HCT116 (cell line): ENCODE measurements around the gene OLFML3. TPM values are rescaled to one million over a fixed set of nuclear protein-coding genes. Genes with fewer than 3 reads are reported as not detected.

Experiments
- ATAC-seq: fragments of 200-7000 bp; cut with Tn5 transposase; 2 replicates; pipeline ENCODE4 v1.9.1; 2020; ENCODE audit warnings: mild to moderate bottlenecking, moderate library complexity
- BruUV-seq: library from RNA; stranded (reverse); fragments of 400-500 nt; replicated peaks from 2 replicates; lab custom pipeline; 2021; lab: Mats Ljungman, UMichigan
- CTCF ChIA-PET: fragments of 300-600 bp; sonication (Branson Sonifier 250); formaldehyde crosslinking; loops from one replicate; lab custom pipeline; 2021; ENCODE audit warnings: antibody characterized with exemption; lab: Charles Lee
- POLR2A ChIA-PET: fragments of 300-600, 350-600 bp; sonication (Branson Sonifier 250); formaldehyde crosslinking; loops from one replicate; lab custom pipeline; 2021; ENCODE audit warnings: antibody characterized with exemption; lab: Charles Lee
- RAD21 ChIA-PET, 2 experiments: fragments of 300-600 bp; sonication (Branson Sonifier 250); formaldehyde crosslinking; loops; one replicate each; lab custom pipeline; 2023; ENCODE audit warnings: low total read pairs in 2 of 2; ENCODE audit not compliant: uncharacterized antibody in 2 of 2, unreplicated experiment in 2 of 2, low non-redundant PET in 1 of 2; lab: Charles Lee
- DNase-seq: peaks from one replicate; pipeline ENCODE4 v3.0.0-alpha.2; 2010; ENCODE audit warnings: low read depth, low spot score
- H2AFZ ChIP-seq: fragments of 200-600 bp; shearing (Covaris generic), sonication (generic); 2 replicates; pipeline ENCODE4 v1.6.1; 2017; ENCODE audit warnings: low read depth, mixed run types, mixed read lengths, antibody characterized with exemption, low read length; ENCODE audit not compliant: poor library complexity, severe bottlenecking
- H3K27ac ChIP-seq: 2 replicates; pipeline ENCODE4 v1.5.1; 2012; ENCODE audit warnings: low read depth, low read length
- H3K27me3 ChIP-seq: fragments of 200-600 bp; sonication (generic); 2 replicates; pipeline ENCODE4 v1.6.1; 2016; ENCODE audit warnings: mixed run types, low read length, mixed read lengths; ENCODE audit not compliant: insufficient read depth
- H3K36me3 ChIP-seq, 2 experiments: fragments of 200-500 bp in 1 of 2; fragments of 200-600 bp in 1 of 2; sonication (Bioruptor generic) in 1 of 2; sonication (generic) in 1 of 2; 2 replicates each; pipeline versions ENCODE4 v1.5.1 to v1.6.1; 2014 to 2016; ENCODE audit warnings: low read length in 2 of 2, inconsistent platforms in 1 of 2, mixed read lengths in 1 of 2, mixed run types in 1 of 2; ENCODE audit not compliant: insufficient read depth in 2 of 2, control insufficient read depth in 1 of 2
- H3K4me1 ChIP-seq, 2 experiments: fragments of 200-600 bp in 1 of 2; sonication (generic) in 1 of 2; 2 replicates each; pipeline versions ENCODE4 v1.5.1 to v1.6.1; 2012 to 2017; ENCODE audit warnings: low read length in 2 of 2, inconsistent platforms in 1 of 2, mild to moderate bottlenecking in 1 of 2, mixed read lengths in 1 of 2, mixed run types in 1 of 2, moderate library complexity in 1 of 2; ENCODE audit not compliant: insufficient read depth in 2 of 2, control insufficient read depth in 1 of 2
- H3K4me2 ChIP-seq: fragments of 200-600 bp; sonication (generic); 2 replicates; pipeline ENCODE4 v1.6.1; 2017; ENCODE audit warnings: mixed run types, low read length, mixed read lengths
- H3K4me3 ChIP-seq, 2 experiments: fragments of 200-600 bp in 1 of 2; sonication (generic) in 1 of 2; replicated peaks in 1 of 2; 2 replicates each; pipeline ENCODE4 v1.5.1; 2011 to 2016; ENCODE audit warnings: low read length in 2 of 2, control low read depth in 1 of 2, low read depth in 1 of 2, mild to moderate bottlenecking in 1 of 2, mixed read lengths in 1 of 2, mixed run types in 1 of 2
- H3K79me2 ChIP-seq: fragments of 200-600 bp; sonication (generic); 2 replicates; pipeline ENCODE4 v1.6.1; 2017; ENCODE audit warnings: mild to moderate bottlenecking, mixed run types, low read length, moderate library complexity, mixed read lengths; ENCODE audit not compliant: insufficient read depth
- H3K9ac ChIP-seq: fragments of 200-600 bp; sonication (generic); 2 replicates; pipeline ENCODE4 v1.6.1; 2016; ENCODE audit warnings: low read length, mixed read lengths
- H3K9me2 ChIP-seq: fragments of 200-600 bp; sonication (generic), shearing (Covaris generic); 2 replicates; pipeline ENCODE4 v1.6.1; 2017; ENCODE audit warnings: mixed run types, mild to moderate bottlenecking, moderate library complexity; ENCODE audit not compliant: insufficient read depth
- H3K9me3 ChIP-seq, 2 experiments: fragments of 200-500 bp in 1 of 2; fragments of 200-600 bp in 1 of 2; sonication (Bioruptor generic) in 1 of 2; sonication (generic) in 1 of 2; 2 replicates each; pipeline ENCODE4 v1.6.1; 2014 to 2017; ENCODE audit warnings: low read length in 2 of 2, mixed read lengths in 2 of 2, inconsistent platforms in 1 of 2, low read depth in 1 of 2, mild to moderate bottlenecking in 1 of 2, mixed run types in 1 of 2, moderate library complexity in 1 of 2; ENCODE audit not compliant: control insufficient read depth in 1 of 2, insufficient read depth in 1 of 2
- H4K20me1 ChIP-seq: fragments of 200-600 bp; sonication (generic), shearing (Covaris generic); 2 replicates; pipeline ENCODE4 v1.6.1; 2017; ENCODE audit warnings: mixed run types, mild to moderate bottlenecking, moderate library complexity; ENCODE audit not compliant: insufficient read depth
- EGR1 ChIP-seq: IDR thresholded peaks from 2 replicates; pipeline ENCODE4 v1.6.1; 2012; ENCODE audit warnings: low read depth
- FOSL1 ChIP-seq: IDR thresholded peaks from 2 replicates; pipeline ENCODE4 v1.6.1; 2012; ENCODE audit warnings: low read depth
- JUND ChIP-seq: IDR thresholded peaks from 2 replicates; pipeline ENCODE4 v1.6.1; 2012
- intact Hi-C: fragments of 100-400 bp; cut with micrococcal nuclease; formaldehyde crosslinking; loops from 2 replicates; pipeline ENCODE4 v1.10.0; 2022
- total RNA-seq: library from RNA; stranded (reverse); gene quantifications from one replicate; pipeline ENCODE4 v1.2.1, GENCODE V29; 2021; ENCODE audit not compliant: unreplicated experiment
- TF ChIP-seq, protein P1 (sequence below), 3 experiments: fragments of 200-600 bp in 1 of 3; sonication (generic) in 1 of 3; IDR thresholded peaks in 2 of 3; conservative IDR thresholded peaks in 1 of 3; 2 replicates each; pipeline ENCODE4 v1.5.1; 2012 to 2017; ENCODE audit warnings: low read depth in 2 of 3, low read length in 2 of 3, antibody characterized with exemption in 1 of 3, borderline replicate concordance in 1 of 3, control low read depth in 1 of 3, mild to moderate bottlenecking in 1 of 3, mixed read lengths in 1 of 3, mixed run types in 1 of 3, moderate library complexity in 1 of 3; ENCODE audit not compliant: insufficient read depth in 1 of 3
- TF ChIP-seq, protein P2 (sequence below): IDR thresholded peaks from 2 replicates; pipeline ENCODE4 v1.6.1; 2012

OLFML3 gene
- total RNA-seq, 1 experiment from 2014 or later: 0.25 TPM

DNA sequence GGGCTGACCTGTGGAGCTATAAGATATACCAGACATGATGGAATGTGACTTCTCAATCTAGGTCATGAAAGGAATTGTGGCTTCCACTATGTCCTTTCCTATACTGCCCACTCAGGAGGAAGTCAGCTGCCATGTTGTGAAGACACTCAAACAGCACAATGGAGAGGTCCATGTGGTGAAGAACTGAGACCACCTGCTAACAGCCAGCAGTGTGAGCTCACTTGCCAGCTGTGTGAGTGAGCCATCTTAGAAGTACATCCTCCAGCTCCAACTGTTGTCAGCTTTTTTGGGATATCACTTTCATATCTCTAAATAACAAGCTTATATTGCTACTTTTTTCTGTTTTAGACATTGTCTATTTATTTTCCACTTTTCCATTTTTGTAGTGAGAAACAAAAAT is 29.7 kb downstream of the OLFML3 start:
- H3K9me3 ChIP-seq: no peaks in the 10 kb centered on the region
- H3K4me3 ChIP-seq: no peak overlapping the region
- no peaks in the 10 kb centered on the region for H4K20me1 ChIP-seq
- RAD21 ChIA-PET: no interaction called here
- H2AFZ ChIP-seq: no peak overlapping the region
- H3K79me2 ChIP-seq: no peaks in the 10 kb centered on the region
- TF ChIP-seq JUND: no peak
- TF ChIP-seq FOSL1: no peak
- TF ChIP-seq, all 23 proteins: peak for 0
- no peaks in the 10 kb centered on the region for H3K36me3 ChIP-seq
- BruUV-seq: no TSS peak
- DNase-seq (no peak), ATAC-seq (no peak)
- H3K9me2 ChIP-seq: no peaks in the 10 kb centered on the region
- no peaks in the 10 kb centered on the region for H3K27me3 ChIP-seq
- H3K4me1 ChIP-seq: peaks cover 0 to 5% of the 10 kb centered on the region in 2 experiments; a peak in 1 of 4 replicates
- ChIA-PET POLR2A (no interaction called here), CTCF (interaction anchor here (1.4 kb wide), 1 partner anchor 30 kb away, joined by 3 read pairs; no protein-coding TSS in a partner anchor)
- H3K27ac ChIP-seq: no peak overlapping the region
- intact Hi-C loops: no loop called here
- no peak overlapping the region for H3K9ac ChIP-seq
- no peak overlapping the region for H3K4me2 ChIP-seq

DNA sequence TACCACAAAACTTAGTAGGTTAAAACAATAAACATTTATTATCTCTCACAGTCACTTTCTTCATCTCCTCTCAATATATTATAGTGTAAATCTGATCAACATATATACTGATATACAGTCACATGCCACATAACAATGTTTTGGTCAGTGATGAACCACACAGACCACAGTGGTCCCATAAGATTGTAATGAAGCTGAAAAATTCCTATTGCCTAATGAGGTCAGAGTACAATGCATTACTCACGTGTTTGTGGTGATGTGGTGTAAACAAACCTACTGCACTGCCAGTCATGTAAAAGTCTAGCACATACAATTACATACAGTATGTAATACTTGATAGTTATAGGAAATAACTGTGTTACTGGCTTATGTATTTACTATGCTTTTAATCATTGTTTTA is 30.1 kb downstream of the OLFML3 start:
- Histone ChIP-seq H3K9ac (no peak overlapping the region), H2AFZ (no peak overlapping the region), H3K79me2 (no peaks in the 10 kb centered on the region), H3K36me3 (no peaks in the 10 kb centered on the region), H3K4me1 (peaks cover 0 to 9% of the 10 kb centered on the region in 2 experiments; a peak in 3 of 4 replicates), H3K4me3 (no peak overlapping the region), H3K27me3 (no peaks in the 10 kb centered on the region), H3K9me2 (no peaks in the 10 kb centered on the region), H4K20me1 (no peaks in the 10 kb centered on the region), H3K4me2 (no peak overlapping the region), H3K27ac (no peak overlapping the region), H3K9me3 (no peaks in the 10 kb centered on the region)
- intact Hi-C loops: no loop called here
- CTCF ChIA-PET: interaction anchor here (1.4 kb wide), 1 partner anchor 31 kb away, joined by 3 read pairs; no protein-coding TSS in a partner anchor
- BruUV-seq: no TSS peak
- RAD21 ChIA-PET: no interaction called here
- POLR2A ChIA-PET: no interaction called here
- ATAC-seq (no peak), DNase-seq (no peak)
- TF ChIP-seq, protein P1, sequence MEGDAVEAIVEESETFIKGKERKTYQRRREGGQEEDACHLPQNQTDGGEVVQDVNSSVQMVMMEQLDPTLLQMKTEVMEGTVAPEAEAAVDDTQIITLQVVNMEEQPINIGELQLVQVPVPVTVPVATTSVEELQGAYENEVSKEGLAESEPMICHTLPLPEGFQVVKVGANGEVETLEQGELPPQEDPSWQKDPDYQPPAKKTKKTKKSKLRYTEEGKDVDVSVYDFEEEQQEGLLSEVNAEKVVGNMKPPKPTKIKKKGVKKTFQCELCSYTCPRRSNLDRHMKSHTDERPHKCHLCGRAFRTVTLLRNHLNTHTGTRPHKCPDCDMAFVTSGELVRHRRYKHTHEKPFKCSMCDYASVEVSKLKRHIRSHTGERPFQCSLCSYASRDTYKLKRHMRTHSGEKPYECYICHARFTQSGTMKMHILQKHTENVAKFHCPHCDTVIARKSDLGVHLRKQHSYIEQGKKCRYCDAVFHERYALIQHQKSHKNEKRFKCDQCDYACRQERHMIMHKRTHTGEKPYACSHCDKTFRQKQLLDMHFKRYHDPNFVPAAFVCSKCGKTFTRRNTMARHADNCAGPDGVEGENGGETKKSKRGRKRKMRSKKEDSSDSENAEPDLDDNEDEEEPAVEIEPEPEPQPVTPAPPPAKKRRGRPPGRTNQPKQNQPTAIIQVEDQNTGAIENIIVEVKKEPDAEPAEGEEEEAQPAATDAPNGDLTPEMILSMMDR (IDR thresholded peaks at IDR 0.05 in 2 of 3, conservative IDR thresholded peaks at IDR 0.05 in 1 of 3; ENCODE audit: borderline replicate concordance in 1 of 3, insufficient read depth in 1 of 3, low read depth in 2 of 3, low read length in 2 of 3): no peak
- no peak for TF ChIP-seq EGR1
- TF ChIP-seq, protein P2, sequence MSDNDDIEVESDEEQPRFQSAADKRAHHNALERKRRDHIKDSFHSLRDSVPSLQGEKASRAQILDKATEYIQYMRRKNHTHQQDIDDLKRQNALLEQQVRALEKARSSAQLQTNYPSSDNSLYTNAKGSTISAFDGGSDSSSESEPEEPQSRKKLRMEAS: no peak
